Esophagus (tissue), 2 donors: ENCODE data around the gene BPIFA1. TPM values are rescaled to one million over a fixed set of nuclear protein-coding genes. Genes with fewer than 3 reads are reported as not detected.

ENCODE experiments used
- H3K27ac ChIP-seq, 2 donors: one replicate each; pipeline ENCODE4 v1.5.1; 2013; ENCODE audit warnings: low read depth in 2 of 2, mild to moderate bottlenecking in 2 of 2, inconsistent platforms in 1 of 2, low read length in 1 of 2, moderate library complexity in 1 of 2
- H3K27me3 ChIP-seq, 2 donors: one replicate each; pipeline ENCODE4 v1.6.1; 2013; ENCODE audit warnings: low read length in 2 of 2, control low read depth in 1 of 2, mild to moderate bottlenecking in 1 of 2; ENCODE audit not compliant: insufficient read depth in 2 of 2, control insufficient read depth in 1 of 2
- H3K36me3 ChIP-seq, 2 donors: one replicate each; pipeline ENCODE4 v1.6.1; 2013; ENCODE audit warnings: low read length in 1 of 2; ENCODE audit not compliant: control insufficient read depth in 2 of 2, insufficient read depth in 2 of 2
- H3K4me1 ChIP-seq, 2 donors: one replicate each; pipeline ENCODE4 v1.6.1; 2013; ENCODE audit warnings: low read length in 1 of 2; ENCODE audit not compliant: control insufficient read depth in 2 of 2, insufficient read depth in 2 of 2
- H3K4me3 ChIP-seq, 2 donors: one replicate each; pipeline ENCODE4 v1.5.1; 2013; ENCODE audit warnings: low read length in 2 of 2, mild to moderate bottlenecking in 2 of 2, low read depth in 1 of 2, moderate library complexity in 1 of 2
- H3K9me3 ChIP-seq, 2 donors: one replicate each; pipeline ENCODE4 v1.6.1; 2013; ENCODE audit warnings: mild to moderate bottlenecking in 2 of 2, low read depth in 1 of 2, low read length in 1 of 2, moderate library complexity in 1 of 2; ENCODE audit not compliant: control insufficient read depth in 2 of 2, insufficient read depth in 1 of 2
- WGBS, 2 donors: extraction: QIAGEN DNeasy Blood & Tissue Kit; methylation state at CpG; one replicate each; pipeline ENCODE4 v1.1.7; 2013; 5-methylcytosine and 5-hydroxymethylcytosine counted together
- polyA plus RNA-seq, 2 donors: library from polyadenylated mRNA; stranded (reverse); fragments of 200-250 nt; gene quantifications; one replicate each; pipeline ENCODE4 v1.2.3, GENCODE V29; 2013
- donor health status: healthy with polysubstance abuse.
- donor health status: Bipolar disorder and iron deficiency.

The BPIFA1 gene
- polyA plus RNA-seq, 2 donors: not detected

DNA sequence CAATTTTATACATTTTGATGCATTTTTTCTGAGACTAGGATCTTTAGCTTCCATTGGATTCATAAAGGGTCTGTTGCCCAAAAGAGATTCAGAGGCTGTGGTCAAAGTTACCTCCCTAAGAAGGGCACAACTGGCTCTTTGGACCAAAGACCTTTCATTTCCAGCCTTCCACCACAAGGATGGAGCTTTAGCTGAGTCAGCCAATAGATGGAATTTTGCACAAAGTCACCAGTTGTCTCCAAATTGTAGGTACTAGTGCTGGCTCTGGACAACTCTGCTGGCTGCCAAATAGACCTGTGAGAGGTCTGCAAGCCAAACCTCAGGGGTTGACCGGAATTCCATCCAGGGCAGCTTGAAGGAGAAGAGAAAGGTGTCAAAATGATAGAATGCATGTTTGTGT, 555 bp downstream of the BPIFA1 start:
- no peaks in the 10 kb centered on the region for H3K27me3 ChIP-seq
- H3K4me3 ChIP-seq: no peak overlapping the region
- WGBS, 2 donors: 73 to 76% methylated on average over 1 of the region's 1 CpG

DNA sequence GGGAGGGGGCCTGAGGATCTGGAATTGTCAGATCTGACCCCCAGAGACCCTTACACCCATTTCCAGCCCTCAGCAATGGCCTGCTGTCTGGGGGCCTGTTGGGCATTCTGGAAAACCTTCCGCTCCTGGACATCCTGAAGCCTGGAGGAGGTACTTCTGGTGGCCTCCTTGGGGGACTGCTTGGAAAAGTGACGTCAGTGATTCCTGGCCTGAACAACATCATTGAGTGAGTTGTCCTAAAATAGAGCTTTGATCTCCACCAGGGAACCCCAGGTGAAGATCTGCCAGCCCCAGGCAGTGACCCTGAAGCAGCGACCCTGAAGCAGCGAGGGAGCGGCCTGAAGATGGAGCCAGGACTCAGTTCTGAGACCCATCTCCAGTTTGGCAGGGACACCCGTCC, 2.2 kb downstream of the BPIFA1 start:
- Histone ChIP-seq H3K36me3 (no peaks in the 10 kb centered on the region), H3K4me3 (no peak overlapping the region), H3K27ac (no peak overlapping the region), H3K4me1 (no peaks in the 10 kb centered on the region), H3K27me3 (no peaks in the 10 kb centered on the region), H3K9me3 (no peaks in the 10 kb centered on the region)
- 61 to 68% methylated on average over 6 of the region's 6 CpGs for WGBS, 2 donors

More for the DNA sequence above, 555 bp downstream of the BPIFA1 start:
- no peak overlapping the region for H3K27ac ChIP-seq
- H3K4me1 ChIP-seq: no peaks in the 10 kb centered on the region
- H3K36me3 ChIP-seq: no peaks in the 10 kb centered on the region
- H3K9me3 ChIP-seq: no peaks in the 10 kb centered on the region

DNA sequence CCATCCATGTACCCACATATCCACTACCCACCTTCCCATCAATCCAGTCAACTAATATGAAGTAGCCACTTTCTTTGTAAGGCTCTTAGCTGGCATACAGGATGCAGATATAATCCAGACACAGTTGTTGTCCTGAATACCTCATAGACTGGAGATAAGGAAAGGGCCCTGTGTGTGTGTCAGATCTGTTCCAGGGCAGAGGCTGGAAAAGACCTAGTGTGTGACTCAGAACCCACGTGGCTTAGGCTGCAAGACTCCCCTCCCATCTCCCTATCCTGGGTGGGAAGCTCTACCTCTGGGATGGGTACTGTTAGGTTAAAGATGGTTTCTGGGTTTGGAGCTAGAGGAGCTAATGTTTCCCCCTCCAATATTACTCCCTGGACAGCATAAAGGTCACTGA, 3.6 kb downstream of the BPIFA1 start:
- Histone ChIP-seq H3K27ac (no peak overlapping the region), H3K27me3 (no peaks in the 10 kb centered on the region), H3K36me3 (no peaks in the 10 kb centered on the region), H3K9me3 (no peaks in the 10 kb centered on the region), H3K4me1 (no peaks in the 10 kb centered on the region), H3K4me3 (no peak overlapping the region)
- WGBS, 2 donors: 25 to 30% methylated on average over 1 of the region's 1 CpG

DNA sequence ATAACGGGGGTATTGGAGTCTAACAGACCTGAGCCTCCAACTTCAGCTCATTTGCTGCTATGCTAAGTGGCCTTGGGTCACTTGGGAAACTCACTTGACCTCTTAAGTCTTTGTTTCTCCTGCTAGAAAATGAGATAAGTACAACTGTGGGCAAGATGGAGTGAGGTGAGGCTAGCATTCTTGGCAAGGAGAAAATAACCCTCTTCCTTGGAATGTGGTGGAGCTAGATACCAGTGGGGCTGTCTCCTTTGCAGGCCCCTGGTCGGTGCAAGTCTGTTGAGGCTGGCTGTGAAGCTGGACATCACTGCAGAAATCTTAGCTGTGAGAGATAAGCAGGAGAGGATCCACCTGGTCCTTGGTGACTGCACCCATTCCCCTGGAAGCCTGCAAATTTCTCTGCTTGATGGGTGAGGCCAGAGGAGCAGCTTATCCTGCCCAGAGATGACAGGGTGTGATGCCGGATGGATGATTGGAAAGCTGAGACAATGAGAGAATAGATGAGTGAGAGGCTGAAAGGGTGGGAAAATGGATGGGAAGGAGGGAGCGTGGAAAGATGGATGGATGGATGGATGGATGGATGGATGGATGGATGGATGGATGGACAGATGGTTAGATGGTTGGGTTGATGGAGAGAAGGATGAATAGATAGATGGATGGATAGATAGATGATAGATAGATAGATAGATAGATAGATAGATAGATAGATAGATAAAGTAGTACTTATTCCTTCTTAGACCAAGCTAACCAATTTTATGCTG, 4.4 kb downstream of the BPIFA1 start:
- H3K27ac ChIP-seq: no peak overlapping the region
- H3K9me3 ChIP-seq: no peaks in the 10 kb centered on the region
- WGBS, 2 donors: 66 to 70% methylated on average over 4 of the region's 4 CpGs
- H3K36me3 ChIP-seq: no peaks in the 10 kb centered on the region
- H3K27me3 ChIP-seq: no peaks in the 10 kb centered on the region
- no peaks in the 10 kb centered on the region for H3K4me1 ChIP-seq
- H3K4me3 ChIP-seq: no peak overlapping the region

DNA sequence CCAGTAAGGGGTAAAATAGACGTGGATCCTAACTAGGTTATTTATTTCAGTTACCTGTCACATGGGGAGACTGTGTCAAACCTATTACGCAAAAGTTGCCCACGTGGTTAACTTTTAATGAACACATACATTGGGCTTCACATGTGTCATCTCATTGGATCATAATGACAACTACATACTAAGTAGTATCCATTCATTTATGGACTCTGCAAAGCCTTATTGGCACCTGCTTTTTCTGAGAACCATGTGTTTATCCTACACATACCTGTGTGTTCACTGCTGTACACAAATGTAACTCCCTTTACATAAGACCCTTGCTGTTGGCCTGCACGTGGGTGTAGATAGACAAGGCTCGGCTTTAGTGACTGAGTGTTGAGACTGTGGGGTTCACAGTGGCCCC, 5.1 kb downstream of the BPIFA1 start:
- 64 to 70% methylated on average over 5 of the region's 5 CpGs for WGBS, 2 donors
- H3K9me3 ChIP-seq: no peaks in the 10 kb centered on the region
- H3K4me3 ChIP-seq: no peak overlapping the region
- H3K27ac ChIP-seq: no peak overlapping the region
- H3K27me3 ChIP-seq: no peaks in the 10 kb centered on the region
- no peaks in the 10 kb centered on the region for H3K4me1 ChIP-seq
- H3K36me3 ChIP-seq: no peaks in the 10 kb centered on the region

DNA sequence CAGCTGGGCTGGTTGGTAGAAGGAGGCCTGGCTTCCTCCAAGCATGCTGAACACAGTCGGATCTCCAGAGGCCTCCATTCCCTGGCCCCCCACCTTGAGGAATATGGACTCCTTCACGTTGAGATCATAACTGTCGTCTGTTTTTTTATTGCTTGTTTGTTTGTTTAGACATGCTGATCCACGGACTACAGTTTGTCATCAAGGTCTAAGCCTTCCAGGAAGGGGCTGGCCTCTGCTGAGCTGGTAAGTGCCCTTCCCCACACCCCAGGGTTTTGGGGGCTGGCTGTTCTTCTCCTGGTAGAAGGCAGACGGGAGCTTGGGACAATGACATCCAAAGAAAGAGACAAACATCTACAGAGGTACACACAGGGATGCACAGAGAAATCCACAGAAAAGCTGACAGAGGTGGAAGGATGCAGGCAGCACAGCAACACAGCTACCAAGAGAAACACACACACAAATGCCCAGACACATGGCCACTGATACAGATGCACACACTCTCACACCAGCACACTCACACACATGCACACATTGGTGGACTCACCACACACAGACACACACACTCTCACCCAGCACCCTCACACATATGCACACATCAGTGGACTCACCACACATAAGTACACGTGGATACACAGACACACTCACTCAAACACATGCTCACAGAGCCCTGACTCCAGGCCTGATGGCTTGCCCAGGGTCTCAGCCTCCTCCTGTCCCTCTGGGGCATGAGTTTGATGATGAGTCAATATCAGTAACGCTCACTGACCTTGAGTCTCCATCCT, 6.7 kb downstream of the BPIFA1 start:
- Histone ChIP-seq H3K27ac (no peak overlapping the region), H3K27me3 (no peaks in the 10 kb centered on the region), H3K4me3 (no peak overlapping the region), H3K9me3 (no peaks in the 10 kb centered on the region), H3K36me3 (no peaks in the 10 kb centered on the region), H3K4me1 (no peaks in the 10 kb centered on the region)
- 64 to 65% methylated on average over 7 of the region's 7 CpGs for WGBS, 2 donors

DNA sequence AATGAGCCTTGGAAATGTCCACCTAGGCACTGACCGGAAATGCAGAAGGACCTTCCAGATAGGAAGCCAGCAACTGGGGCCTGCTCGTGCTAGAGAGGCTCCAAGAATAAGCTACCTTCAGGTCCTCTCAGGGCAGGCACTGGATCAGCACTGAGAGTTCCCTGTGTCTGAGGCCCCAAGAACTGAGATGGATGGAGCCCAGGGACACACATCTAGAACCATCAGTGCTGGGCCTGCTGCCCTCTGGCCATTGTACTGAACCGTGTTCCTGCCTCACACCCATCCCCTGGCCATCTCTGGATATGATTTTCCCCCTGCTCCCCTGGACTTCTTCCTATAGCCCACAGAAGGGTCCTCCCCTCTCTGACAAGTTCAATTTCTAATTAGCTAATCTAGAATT, 10.3 kb downstream of the BPIFA1 start:
- Histone ChIP-seq H3K27me3 (no peaks in the 10 kb centered on the region), H3K4me3 (no peak overlapping the region), H3K27ac (no peak overlapping the region), H3K4me1 (no peaks in the 10 kb centered on the region), H3K9me3 (no peaks in the 10 kb centered on the region), H3K36me3 (no peaks in the 10 kb centered on the region)
- 75 to 76% methylated on average over 3 of the region's 3 CpGs for WGBS, 2 donors

DNA sequence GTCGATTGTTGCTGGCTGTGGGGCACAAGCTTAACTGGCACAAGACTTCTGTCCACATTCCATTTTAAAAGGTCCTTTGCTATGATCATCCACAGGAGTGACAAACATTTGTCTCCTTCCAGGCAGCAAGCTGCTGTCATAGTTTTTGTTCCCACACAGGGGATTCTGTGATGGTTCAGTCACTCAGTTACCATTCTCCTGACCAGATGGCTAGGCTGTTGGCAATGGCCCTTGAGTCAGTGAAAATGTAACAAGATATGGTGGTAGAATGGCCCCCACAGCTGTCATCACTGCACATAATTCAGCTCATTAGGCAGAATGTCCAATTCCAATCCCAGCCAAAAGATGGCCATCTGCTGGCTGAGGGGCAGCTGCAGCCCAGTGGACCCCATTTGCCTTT, 13.7 kb downstream of the BPIFA1 start:
- Histone ChIP-seq H3K9me3 (no peaks in the 10 kb centered on the region), H3K4me3 (no peak overlapping the region), H3K27me3 (no peaks in the 10 kb centered on the region), H3K36me3 (no peaks in the 10 kb centered on the region), H3K4me1 (no peaks in the 10 kb centered on the region), H3K27ac (no peak overlapping the region)
- WGBS, 2 donors: 84 to 91% methylated on average over 1 of the region's 1 CpG

DNA sequence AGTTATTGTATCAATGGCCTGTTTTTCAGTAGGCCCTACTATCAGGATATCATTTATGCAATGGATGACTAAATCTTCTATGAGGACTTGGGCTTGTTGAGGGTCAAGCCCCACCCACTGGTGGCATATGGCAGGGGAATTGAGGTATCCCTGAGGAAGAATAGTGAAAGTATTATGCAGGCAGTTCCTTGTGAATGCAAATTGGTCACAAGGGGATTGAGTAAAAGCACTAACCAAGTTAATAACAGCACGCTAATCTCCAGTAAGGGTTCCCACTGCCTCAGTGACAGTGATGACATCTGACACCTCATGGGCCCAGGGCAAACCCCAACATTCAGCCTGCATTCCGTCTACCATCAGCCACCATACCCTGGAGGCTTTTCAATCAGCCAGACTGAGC, 14.9 kb downstream of the BPIFA1 start:
- no peaks in the 10 kb centered on the region for H3K27me3 ChIP-seq
- no peaks in the 10 kb centered on the region for H3K36me3 ChIP-seq
- WGBS, 2 donors: 41 to 60% methylated on average over 2 of the region's 2 CpGs
- no peaks in the 10 kb centered on the region for H3K9me3 ChIP-seq
- H3K4me1 ChIP-seq: no peaks in the 10 kb centered on the region
- no peak overlapping the region for H3K27ac ChIP-seq
- H3K4me3 ChIP-seq: no peak overlapping the region

DNA sequence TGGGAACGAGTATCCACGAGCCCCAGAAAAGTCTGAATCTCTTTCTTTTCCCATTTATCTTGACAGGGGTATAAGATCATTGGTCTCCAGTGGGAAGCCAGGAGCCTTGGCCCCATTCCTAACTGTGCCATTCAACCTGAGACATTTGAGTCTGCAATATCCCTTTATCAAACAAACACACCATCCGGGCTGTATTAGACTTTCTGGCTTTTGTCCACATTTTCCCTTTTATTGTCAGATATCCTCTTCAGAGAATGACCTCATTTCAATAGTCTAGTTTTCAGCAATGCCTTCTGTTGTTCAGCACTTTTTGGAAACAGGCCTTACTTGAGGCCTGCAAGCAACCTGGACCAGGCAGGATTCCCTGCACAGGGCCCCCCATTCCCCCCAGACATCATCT, 15.7 kb downstream of the BPIFA1 start:
- no peak overlapping the region for H3K4me3 ChIP-seq
- no peaks in the 10 kb centered on the region for H3K9me3 ChIP-seq
- no peaks in the 10 kb centered on the region for H3K4me1 ChIP-seq
- H3K27ac ChIP-seq: no peak overlapping the region
- H3K27me3 ChIP-seq: no peaks in the 10 kb centered on the region
- H3K36me3 ChIP-seq: no peaks in the 10 kb centered on the region
- WGBS, 2 donors: 59 to 62% methylated on average over 3 of the region's 3 CpGs
